Spleen (tissue), 3 donors: ENCODE measurements around the gene SEC16A.

Experiments used
- POLR2A ChIP-seq, 3 donors: fragments of 450-650 bp; IDR thresholded peaks; one replicate each; pipeline ENCODE4 v1.5.1; 2017; ENCODE audit warnings: antibody characterized with exemption in 3 of 3, mild to moderate bottlenecking in 1 of 3
- POLR2AphosphoS5 ChIP-seq, 3 donors: sonication (generic); formaldehyde crosslinking; IDR thresholded peaks; one replicate each; pipeline ENCODE4 v1.5.1; 2017; ENCODE audit warnings: antibody characterized with exemption in 3 of 3

GRCh38 chr9:136473354-136473721, 9.5 kb downstream of the SEC16A start:
- no peak for TF ChIP-seq POLR2A (IDR thresholded peaks at IDR 0.05)
- TF ChIP-seq POLR2AphosphoS5 (IDR thresholded peaks at IDR 0.05): no peak
